BE2C (cell line): ENCODE results near the gene DOCK9.

Experiments
- DNase-seq: peaks from one replicate; pipeline ENCODE4 v3.0.0-alpha.2; 2020
- H3K27me3 ChIP-seq: fragments of 250-450 bp; sonication (Bioruptor Pico); 2 replicates; pipeline ENCODE4 v1.5.1; 2020; ENCODE audit warnings: mild to moderate bottlenecking
- H3K36me3 ChIP-seq: fragments of 250-450 bp; sonication (Bioruptor Pico); 2 replicates; pipeline ENCODE4 v1.5.1; 2020; ENCODE audit warnings: mild to moderate bottlenecking
- H3K4me1 ChIP-seq: fragments of 250-450 bp; sonication (Bioruptor Pico); 2 replicates; pipeline ENCODE4 v1.5.1; 2020
- H3K4me3 ChIP-seq: 2 replicates; pipeline ENCODE4 v1.5.1; 2011; ENCODE audit warnings: low read depth, low read length
- H3K9me3 ChIP-seq: fragments of 250-450 bp; sonication (Bioruptor Pico); 2 replicates; pipeline ENCODE4 v1.5.1; 2020
- CTCF ChIP-seq: IDR thresholded peaks from 2 replicates; pipeline ENCODE4 v1.5.1; 2012; ENCODE audit warnings: mild to moderate bottlenecking, low read depth, low read length

DOCK9 gene

GRCh38 chr13:98880677-98881076 lies 97.2 kb downstream of the DOCK9 start:
- DNase-seq: no peak
- TF ChIP-seq CTCF: no peak
- Histone ChIP-seq H3K4me3 (no peak overlapping the region), H3K9me3 (no peaks in the 10 kb centered on the region), H3K27me3 (peaks cover 6% of the 10 kb centered on the region; the same call in 1 of the 2 replicates), H3K4me1 (no peaks in the 10 kb centered on the region), H3K36me3 (no peaks in the 10 kb centered on the region)

GRCh38 chr13:98879957-98880356 lies 97.9 kb downstream of the DOCK9 start:
- Histone ChIP-seq H3K4me3 (no peak overlapping the region), H3K36me3 (no peaks in the 10 kb centered on the region), H3K9me3 (no peaks in the 10 kb centered on the region), H3K4me1 (no peaks in the 10 kb centered on the region), H3K27me3 (peaks cover 3% of the 10 kb centered on the region; the same call in 1 of the 2 replicates)
- no peak for DNase-seq
- TF ChIP-seq CTCF: no peak

DNA sequence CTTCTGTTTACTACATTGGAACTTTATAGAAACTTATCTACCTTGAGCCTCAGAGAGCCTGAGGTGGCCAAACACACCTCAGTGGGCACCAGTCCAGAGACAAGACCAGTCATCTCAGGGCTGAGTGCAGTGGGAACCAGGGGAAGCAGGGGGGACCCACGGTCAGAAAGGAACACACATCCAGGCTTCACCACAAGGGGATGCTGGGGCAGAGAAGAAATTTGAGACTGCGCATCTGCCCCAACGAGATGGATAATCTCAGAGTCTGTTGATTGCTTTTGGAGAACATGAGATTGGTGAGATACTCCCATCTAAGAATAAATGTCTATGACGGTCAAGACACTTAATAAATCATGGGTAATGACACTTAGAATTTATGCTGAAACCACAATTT lies 98.7 kb downstream of the DOCK9 start:
- Histone ChIP-seq H3K27me3 (no peaks in the 10 kb centered on the region), H3K9me3 (no peaks in the 10 kb centered on the region), H3K4me3 (no peak overlapping the region), H3K36me3 (no peaks in the 10 kb centered on the region), H3K4me1 (no peaks in the 10 kb centered on the region)
- 0 out of 2 replicates have a peak, but pooled peaks have one; percentile 2 for TF ChIP-seq CTCF
- no peak for DNase-seq

DNA sequence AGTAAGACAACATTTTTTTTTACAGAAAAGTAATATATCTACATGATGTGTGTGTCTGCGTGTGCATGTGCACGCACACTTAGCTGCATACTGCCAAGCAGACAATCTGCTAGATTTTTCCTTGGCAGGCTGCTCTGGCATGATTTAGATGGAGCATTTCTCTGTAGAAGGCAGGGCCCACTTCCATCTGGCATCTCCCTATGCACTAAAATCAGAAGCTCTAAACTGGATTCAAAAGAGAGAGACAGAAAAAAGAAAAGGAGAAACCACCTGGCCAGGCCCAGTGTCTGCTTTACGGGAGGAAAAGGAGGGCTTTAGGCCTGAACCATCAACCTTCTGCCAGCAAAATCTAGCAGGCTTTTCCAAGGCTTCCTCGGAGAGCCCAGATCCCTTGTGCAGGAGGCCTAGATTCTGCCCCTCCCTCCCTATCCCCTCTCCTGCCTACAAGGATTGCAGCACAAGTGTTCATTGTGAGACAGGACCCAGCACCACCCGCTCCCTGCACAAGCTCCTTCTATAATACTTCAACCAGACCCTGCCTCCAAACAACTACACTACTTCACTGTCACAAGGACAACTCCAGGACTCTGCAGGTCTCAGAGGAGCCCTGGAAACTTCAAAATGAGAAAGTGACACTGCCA lies 99.3 kb downstream of the DOCK9 start:
- no peak for DNase-seq
- Histone ChIP-seq H3K27me3 (no peaks in the 10 kb centered on the region), H3K36me3 (no peaks in the 10 kb centered on the region), H3K4me1 (no peaks in the 10 kb centered on the region), H3K4me3 (no peak overlapping the region), H3K9me3 (no peaks in the 10 kb centered on the region)
- no peak for TF ChIP-seq CTCF

DNA sequence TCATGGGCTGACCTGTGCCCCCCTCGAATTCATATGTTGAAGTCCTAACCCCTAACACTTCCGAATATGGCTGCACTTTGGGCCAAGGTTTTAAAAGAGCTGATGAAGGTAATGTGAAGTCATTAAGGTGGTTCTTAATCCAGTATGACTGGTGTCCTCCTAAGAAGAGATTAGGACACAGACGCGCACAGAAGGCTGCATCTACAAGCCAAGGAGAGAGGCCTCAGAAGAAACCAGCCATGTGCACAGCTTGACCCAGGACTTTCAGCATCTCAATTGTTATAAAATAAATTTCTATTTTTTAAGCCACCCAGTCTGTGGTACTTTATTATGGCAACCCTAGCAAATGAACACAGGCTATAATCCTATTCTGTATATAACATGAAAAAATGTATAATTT lies 99.9 kb downstream of the DOCK9 start:
- no peak for DNase-seq
- Histone ChIP-seq H3K4me3 (no peak overlapping the region), H3K9me3 (no peaks in the 10 kb centered on the region), H3K36me3 (no peaks in the 10 kb centered on the region), H3K4me1 (no peaks in the 10 kb centered on the region), H3K27me3 (no peaks in the 10 kb centered on the region)
- TF ChIP-seq CTCF: no peak

GRCh38 chr13:98877466-98877865 lies 100.4 kb downstream of the DOCK9 start:
- Histone ChIP-seq H3K9me3 (no peaks in the 10 kb centered on the region), H3K4me3 (no peak overlapping the region), H3K27me3 (no peaks in the 10 kb centered on the region), H3K4me1 (no peaks in the 10 kb centered on the region), H3K36me3 (no peaks in the 10 kb centered on the region)
- DNase-seq: no peak
- TF ChIP-seq CTCF: no peak
